Sigmoid colon (tissue), 7 donors: Measurements from ENCODE around the gene NISCH. TPM values are rescaled to one million over a fixed set of nuclear protein-coding genes. Genes with fewer than 3 reads are reported as not detected.
A peak's percentile ranks its signal among the peaks of the same experiment; 100 is the strongest.

ENCODE experiments used
- DNase-seq: peaks from one replicate; pipeline ENCODE4 v3.0.0-alpha.2; 2019
- H3K27ac ChIP-seq, 4 donors: fragments of 200-600 bp; sonication (generic); one replicate each; pipeline ENCODE4 v1.5.1; 2016 to 2019; ENCODE audit warnings: mild to moderate bottlenecking in 1 of 4
- H3K27me3 ChIP-seq, 3 donors: fragments of 200-600 bp; sonication (generic); one replicate each; pipeline ENCODE4 v1.5.1; 2019; ENCODE audit warnings: mild to moderate bottlenecking in 1 of 3
- H3K36me3 ChIP-seq, 4 donors: fragments of 200-600 bp; sonication (generic); one replicate each; pipeline ENCODE4 v1.5.1; 2016 to 2019
- H3K4me1 ChIP-seq, 4 donors: fragments of 200-600 bp; sonication (generic); one replicate each; pipeline ENCODE4 v1.5.1; 2017 to 2019
- H3K4me3 ChIP-seq, 4 donors: fragments of 200-600 bp; sonication (generic); one replicate each; pipeline ENCODE4 v1.5.1; 2017 to 2019; ENCODE audit warnings: mild to moderate bottlenecking in 2 of 4, moderate library complexity in 1 of 4
- H3K9me3 ChIP-seq, 4 donors: fragments of 200-600 bp in 3 of 4; sonication (generic) in 3 of 4; one replicate each; pipeline versions ENCODE4 v1.5.1 to v1.6.1; 2013 to 2019
- EP300 ChIP-seq, 4 donors: sonication (generic); formaldehyde crosslinking; IDR thresholded peaks; one replicate each; pipeline ENCODE4 v1.6.1; 2017; ENCODE audit warnings: antibody characterized with exemption in 4 of 4
- POLR2A ChIP-seq, 2 donors: fragments of 450-650 bp; IDR thresholded peaks; one replicate each; pipeline ENCODE4 v1.6.1; 2016; ENCODE audit warnings: antibody characterized with exemption in 2 of 2, mild to moderate bottlenecking in 2 of 2, moderate library complexity in 2 of 2
- POLR2AphosphoS5 ChIP-seq, 4 donors: sonication (generic); formaldehyde crosslinking; IDR thresholded peaks; one replicate each; pipeline ENCODE4 v1.6.1; 2017; ENCODE audit warnings: antibody characterized with exemption in 4 of 4
- WGBS, 2 donors: extraction: QIAGEN DNeasy Blood & Tissue Kit; methylation state at CpG; one replicate each; pipeline ENCODE4 v1.1.7; 2013; 5-methylcytosine and 5-hydroxymethylcytosine counted together
- intact Hi-C: fragments of 100-400 bp; cut with DNase I; formaldehyde crosslinking; loops from one replicate; pipeline ENCODE4 v1.15.1; 2023
- polyA plus RNA-seq, 3 donors: library from polyadenylated mRNA; stranded (reverse); fragments of 200-250 nt; gene quantifications; one replicate each; pipeline ENCODE4 v1.2.3, GENCODE V29; 2013
- total RNA-seq, 4 donors: library from RNA; depleted of rRNA; stranded (reverse); fragments of >200 nt; gene quantifications; one replicate each; pipeline ENCODE4 v1.1.0, GENCODE V29; 2016
- TF ChIP-seq, protein P1 (sequence below), 4 experiments: fragments of 450-650 bp in 3 of 4; fragments of 200-600 bp in 1 of 4; IDR thresholded peaks; one replicate each; pipeline ENCODE4 v1.5.1; 2016 to 2019; ENCODE audit warnings: antibody characterized with exemption in 4 of 4, mild to moderate bottlenecking in 3 of 4, moderate library complexity in 2 of 4
- donor health status: healthy with polysubstance abuse.
- donor health status: Bipolar disorder and iron deficiency.
- donor health status: healthy.

NISCH gene
- total and polyA plus RNA-seq, 7 donors = 14.3 to 113 (median 53.5) TPM

DNA sequence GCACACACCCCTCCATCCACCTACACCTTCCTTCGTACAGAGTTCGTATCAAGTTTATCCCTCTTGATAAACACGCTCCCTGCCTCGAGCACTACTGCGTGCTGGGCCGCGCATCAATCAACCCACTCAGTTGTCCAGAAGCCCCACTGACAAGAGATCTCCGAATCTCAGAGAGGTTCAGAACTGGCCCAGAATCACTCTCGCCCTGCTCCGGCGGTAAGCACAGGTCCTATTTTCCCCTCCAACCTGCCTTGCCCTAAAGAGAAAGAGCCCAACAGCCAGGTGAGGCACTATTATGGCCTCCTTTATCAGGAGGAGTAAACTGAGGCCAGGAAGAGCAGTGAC, 494 bp upstream of the NISCH start:
- 11 to 53% methylated on average over 11 of the region's 11 CpGs for WGBS, 2 donors
- no peaks in the 10 kb centered on the region for H3K27me3 ChIP-seq
- no peak for DNase-seq
- H3K4me1 ChIP-seq = peaks cover 0 to 33% (median 27%) of the 10 kb centered on the region in 4 donors
- peak overlapping the region; percentile 95 to 96 (median 96) for H3K4me3 ChIP-seq
- TF ChIP-seq POLR2A (IDR thresholded peaks at IDR 0.05) (no peak), POLR2AphosphoS5 (IDR thresholded peaks at IDR 0.05) (no peak), EP300 (IDR thresholded peaks at IDR 0.05) (no peak)
- TF ChIP-seq, protein P1, sequence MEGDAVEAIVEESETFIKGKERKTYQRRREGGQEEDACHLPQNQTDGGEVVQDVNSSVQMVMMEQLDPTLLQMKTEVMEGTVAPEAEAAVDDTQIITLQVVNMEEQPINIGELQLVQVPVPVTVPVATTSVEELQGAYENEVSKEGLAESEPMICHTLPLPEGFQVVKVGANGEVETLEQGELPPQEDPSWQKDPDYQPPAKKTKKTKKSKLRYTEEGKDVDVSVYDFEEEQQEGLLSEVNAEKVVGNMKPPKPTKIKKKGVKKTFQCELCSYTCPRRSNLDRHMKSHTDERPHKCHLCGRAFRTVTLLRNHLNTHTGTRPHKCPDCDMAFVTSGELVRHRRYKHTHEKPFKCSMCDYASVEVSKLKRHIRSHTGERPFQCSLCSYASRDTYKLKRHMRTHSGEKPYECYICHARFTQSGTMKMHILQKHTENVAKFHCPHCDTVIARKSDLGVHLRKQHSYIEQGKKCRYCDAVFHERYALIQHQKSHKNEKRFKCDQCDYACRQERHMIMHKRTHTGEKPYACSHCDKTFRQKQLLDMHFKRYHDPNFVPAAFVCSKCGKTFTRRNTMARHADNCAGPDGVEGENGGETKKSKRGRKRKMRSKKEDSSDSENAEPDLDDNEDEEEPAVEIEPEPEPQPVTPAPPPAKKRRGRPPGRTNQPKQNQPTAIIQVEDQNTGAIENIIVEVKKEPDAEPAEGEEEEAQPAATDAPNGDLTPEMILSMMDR (IDR thresholded peaks at IDR 0.05) = no peak
- peak overlapping the region; percentile 93 to 95 (median 94) for H3K27ac ChIP-seq
- intact Hi-C loops = loop anchor here (5.0 kb wide), 2 partner anchors 77 to 783 kb away; partner anchors contain the start of genes NT5DC2 and TEX264
- H3K9me3 ChIP-seq = no peaks in the 10 kb centered on the region
- peaks cover 0 to 24% (median 22%) of the 10 kb centered on the region in 4 donors for H3K36me3 ChIP-seq

DNA sequence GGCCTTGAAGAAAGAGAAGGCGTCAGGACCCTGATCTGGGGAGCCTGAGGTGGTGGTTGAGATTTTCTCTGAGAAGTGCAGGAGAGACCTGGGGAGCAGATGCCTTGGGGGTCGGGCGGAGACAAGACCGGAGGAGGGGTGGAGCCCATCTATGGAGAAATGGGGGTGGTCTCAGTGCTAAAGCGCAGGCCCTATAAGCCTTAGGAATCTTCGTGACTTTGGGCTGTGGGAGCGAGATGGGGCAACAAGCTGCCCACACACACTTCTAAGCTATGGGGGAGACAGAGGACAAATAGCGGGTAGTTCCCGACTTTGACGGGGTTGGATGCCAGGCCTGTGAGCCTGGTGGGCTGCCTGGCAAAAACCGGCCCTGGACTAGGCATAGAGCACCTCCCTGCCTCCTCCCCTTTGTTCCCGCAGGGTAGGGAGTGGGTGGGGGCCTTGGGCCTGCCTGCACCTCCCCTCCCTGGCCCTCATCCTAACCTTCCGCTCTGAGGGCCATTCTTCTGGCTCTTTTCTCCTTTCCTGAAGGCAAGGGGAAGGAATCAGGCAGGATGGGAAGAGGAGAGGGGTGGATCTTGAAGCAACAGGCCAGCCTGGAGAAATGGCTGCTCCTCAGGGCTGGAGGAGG, 880 bp downstream of the NISCH start:
- Histone ChIP-seq H3K9me3 (no peaks in the 10 kb centered on the region), H3K4me3 (peak overlapping the region; percentile 95 to 96 (median 96)), H3K4me1 (peaks cover 0 to 31% (median 27%) of the 10 kb centered on the region in 4 donors), H3K36me3 (peaks cover 0 to 38% (median 33%) of the 10 kb centered on the region in 4 donors), H3K27ac (peak overlapping the region; percentile 93 to 95 (median 94)), H3K27me3 (no peaks in the 10 kb centered on the region)
- 31 to 56% methylated on average over 13 of the region's 13 CpGs for WGBS, 2 donors
- peak; percentile 78 for DNase-seq
- intact Hi-C loops = loop anchor here (5.0 kb wide), 2 partner anchors 76 to 784 kb away; partner anchors contain the start of genes NT5DC2 and TEX264
- TF ChIP-seq EP300 (IDR thresholded peaks at IDR 0.05) (no peak), POLR2AphosphoS5 (IDR thresholded peaks at IDR 0.05) (peak in 1 of 4 donors; percentile 54), POLR2A (IDR thresholded peaks at IDR 0.05) (no peak)
- TF ChIP-seq, protein P1 (IDR thresholded peaks at IDR 0.05) = no peak

DNA sequence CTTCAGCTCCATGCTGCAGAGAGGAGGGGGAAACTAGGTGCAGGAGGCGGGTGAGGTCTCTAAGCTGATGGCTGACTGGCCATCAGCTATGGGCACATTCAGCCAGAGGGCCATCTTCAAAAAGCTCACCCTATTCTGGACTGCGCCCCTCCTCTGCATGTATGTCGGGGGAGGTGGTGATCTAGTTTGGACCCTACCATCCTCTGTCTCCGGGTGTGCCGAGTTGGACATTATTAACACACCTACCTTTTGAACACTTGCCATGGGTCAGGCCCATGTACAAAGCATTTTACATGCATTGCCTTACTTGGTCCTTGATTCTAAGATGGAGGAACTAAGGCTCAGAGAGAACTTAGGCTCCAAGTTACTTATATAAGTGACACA, 1.4 kb downstream of the NISCH start:
- Histone ChIP-seq H3K27me3 (no peaks in the 10 kb centered on the region), H3K27ac (peak overlapping the region; percentile 93 to 95 (median 94)), H3K4me1 (peaks cover 0 to 31% (median 27%) of the 10 kb centered on the region in 4 donors), H3K4me3 (peak overlapping the region; percentile 95 to 96 (median 96)), H3K9me3 (no peaks in the 10 kb centered on the region), H3K36me3 (peaks cover 0 to 41% (median 34%) of the 10 kb centered on the region in 4 donors)
- TF ChIP-seq, protein P1 (IDR thresholded peaks at IDR 0.05) = no peak
- TF ChIP-seq POLR2AphosphoS5 (IDR thresholded peaks at IDR 0.05) = no peak
- TF ChIP-seq POLR2A (IDR thresholded peaks at IDR 0.05) = no peak
- no peak for TF ChIP-seq EP300 (IDR thresholded peaks at IDR 0.05)
- 89 to 91% methylated on average over 5 of the region's 5 CpGs for WGBS, 2 donors
- DNase-seq = no peak
- intact Hi-C loops = loop anchor here (5.0 kb wide), 2 partner anchors 76 to 784 kb away; partner anchors contain the start of genes NT5DC2 and TEX264

DNA sequence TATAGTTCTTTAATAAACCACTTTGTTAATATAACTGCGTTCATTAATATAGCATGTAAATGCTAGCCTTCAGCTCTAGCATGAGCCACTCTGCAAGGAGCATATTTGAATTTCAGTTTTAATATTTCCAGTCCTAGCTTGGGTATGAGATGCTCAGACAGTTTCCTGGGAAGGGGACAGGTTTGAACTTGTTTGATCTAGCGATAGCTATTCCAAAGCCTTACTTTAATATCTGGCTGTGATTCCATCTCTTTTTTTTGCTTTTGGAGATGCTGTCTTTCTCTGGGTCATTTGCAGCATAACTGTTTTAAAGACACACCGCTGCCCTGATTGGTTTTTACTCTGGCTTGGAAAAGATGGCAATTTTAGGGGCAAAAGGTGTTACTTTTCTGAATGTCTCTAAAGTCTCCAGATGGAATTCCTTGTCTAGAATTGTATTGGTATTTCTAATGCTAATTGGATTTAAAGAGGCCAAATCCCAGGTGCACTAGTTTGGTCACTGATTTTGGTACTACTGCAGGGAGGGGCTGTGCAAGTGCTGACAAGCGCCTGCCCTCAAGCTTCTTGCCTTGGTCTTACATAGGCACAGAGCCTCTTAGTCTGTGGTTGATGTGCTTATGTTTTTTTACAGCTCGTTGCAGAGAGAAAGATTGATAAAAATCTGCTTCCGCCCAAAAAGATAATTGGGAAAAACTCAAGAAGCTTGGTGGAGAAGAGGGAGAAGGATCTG, 2.8 kb downstream of the NISCH start:
- no peak for TF ChIP-seq POLR2A (IDR thresholded peaks at IDR 0.05)
- no peak for TF ChIP-seq POLR2AphosphoS5 (IDR thresholded peaks at IDR 0.05)
- no peak for TF ChIP-seq EP300 (IDR thresholded peaks at IDR 0.05)
- TF ChIP-seq, protein P1 (IDR thresholded peaks at IDR 0.05) = no peak
- H3K27me3 ChIP-seq = no peaks in the 10 kb centered on the region
- peaks cover 0 to 54% (median 36%) of the 10 kb centered on the region in 4 donors for H3K36me3 ChIP-seq
- H3K4me3 ChIP-seq = no peak overlapping the region
- peaks cover 0 to 35% (median 27%) of the 10 kb centered on the region in 4 donors for H3K4me1 ChIP-seq
- no peak overlapping the region for H3K27ac ChIP-seq
- intact Hi-C loops = loop anchor here (5.0 kb wide), 2 partner anchors 74 to 786 kb away; partner anchors contain the start of genes NT5DC2 and TEX264
- WGBS, 2 donors = 80 to 81% methylated on average over 6 of the region's 6 CpGs
- no peak for DNase-seq
- H3K9me3 ChIP-seq = no peaks in the 10 kb centered on the region
